Globus pallidus (tissue), 1 donor: ENCODE data around the gene KL.

ENCODE experiments used
- DNase-seq: peaks from one replicate; pipeline ENCODE4 v3.0.0-alpha.2; 2015; ENCODE audit warnings: low spot score

The KL gene

DNA sequence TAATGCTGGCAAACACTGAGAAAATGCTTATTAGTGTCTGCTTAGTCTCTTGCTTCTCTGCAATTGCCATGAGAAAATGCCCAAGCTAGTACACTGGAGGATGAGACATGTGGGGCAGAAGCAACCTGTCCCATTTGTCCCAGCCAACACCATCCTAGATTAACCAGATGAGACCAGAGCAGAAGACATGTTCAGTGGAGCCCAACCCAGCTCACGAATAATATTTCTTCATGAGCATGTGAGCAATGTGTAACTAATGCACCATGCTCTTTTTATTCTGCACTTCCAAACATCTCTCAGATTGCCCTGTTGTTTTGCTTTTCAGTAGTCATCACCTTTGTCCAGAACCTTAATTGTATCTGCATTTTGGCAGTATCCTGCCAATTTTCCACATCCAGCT is 21.4 kb downstream of the KL start:
- no peak for DNase-seq

DNA sequence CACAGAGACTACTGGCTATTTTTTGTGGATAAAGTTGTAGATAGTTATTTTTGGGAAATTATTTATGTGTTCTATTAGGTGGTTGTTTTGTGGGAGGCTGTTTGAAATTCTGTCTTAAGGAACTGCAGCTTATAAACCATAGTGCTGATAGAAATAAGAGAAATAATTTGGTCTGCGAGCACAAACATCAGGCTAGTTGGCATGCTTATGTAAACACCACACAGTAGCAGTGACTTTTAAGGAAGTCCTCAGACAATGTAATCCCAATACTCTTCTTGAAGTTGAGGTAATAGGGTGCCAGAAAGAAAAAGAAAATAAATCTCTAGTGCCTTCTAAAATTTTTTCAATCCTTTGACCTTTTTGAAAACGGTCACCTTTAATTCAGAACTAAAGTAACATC is 23.9 kb downstream of the KL start:
- DNase-seq: no peak

DNA sequence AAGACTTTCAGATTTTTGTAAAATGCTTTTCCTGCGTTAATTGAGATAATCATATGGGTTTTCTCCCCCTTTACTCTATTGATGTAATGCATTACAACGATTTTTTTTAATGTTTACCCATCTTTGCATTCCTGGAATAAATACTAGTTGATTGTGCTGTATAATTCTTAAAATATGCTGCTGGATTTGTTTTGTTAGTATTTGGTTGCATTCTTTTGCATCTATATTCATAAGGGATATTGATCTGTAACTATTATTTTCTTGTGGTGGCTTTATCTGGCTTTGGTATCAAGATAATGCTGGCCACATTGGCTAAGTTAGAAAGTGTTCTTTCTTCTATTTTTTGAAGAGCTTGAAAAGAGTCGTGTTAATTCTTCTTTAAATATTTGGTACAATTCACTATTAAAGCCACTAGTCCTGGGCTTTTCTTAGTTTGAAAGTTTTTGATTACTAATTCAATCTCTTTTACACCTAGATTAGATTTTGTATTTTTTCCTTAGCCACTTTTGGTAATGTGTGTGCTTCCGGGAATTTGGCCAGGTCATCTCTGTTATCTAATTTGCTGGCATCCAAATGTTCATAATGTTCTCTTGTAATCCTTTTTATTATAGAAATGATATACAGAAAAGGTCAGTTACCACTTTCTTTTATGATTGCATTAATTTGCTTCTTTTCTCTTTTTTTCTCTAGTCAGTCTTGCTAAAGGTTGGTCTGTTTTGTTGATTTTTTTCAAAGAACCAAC is 29.8 kb downstream of the KL start:
- DNase-seq: no peak

DNA sequence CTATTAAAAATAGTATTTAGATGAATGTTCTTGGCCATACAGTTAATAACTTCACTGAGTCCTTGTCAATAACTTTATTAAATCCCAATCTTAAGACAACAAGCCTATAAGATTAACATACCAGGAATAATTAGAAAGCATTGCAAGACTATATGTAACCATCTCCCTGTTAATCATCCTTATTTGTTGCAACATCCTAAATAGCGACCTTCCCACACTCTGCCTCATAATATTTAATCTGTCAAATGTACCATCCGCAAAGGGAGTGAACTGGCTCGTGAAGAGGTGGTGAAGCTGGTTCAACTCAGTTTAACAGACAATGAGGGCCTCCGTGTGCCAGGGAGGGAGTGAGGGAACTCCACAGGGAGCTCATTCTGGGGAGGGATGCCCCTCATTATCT is 33.9 kb downstream of the KL start:
- no peak for DNase-seq

DNA sequence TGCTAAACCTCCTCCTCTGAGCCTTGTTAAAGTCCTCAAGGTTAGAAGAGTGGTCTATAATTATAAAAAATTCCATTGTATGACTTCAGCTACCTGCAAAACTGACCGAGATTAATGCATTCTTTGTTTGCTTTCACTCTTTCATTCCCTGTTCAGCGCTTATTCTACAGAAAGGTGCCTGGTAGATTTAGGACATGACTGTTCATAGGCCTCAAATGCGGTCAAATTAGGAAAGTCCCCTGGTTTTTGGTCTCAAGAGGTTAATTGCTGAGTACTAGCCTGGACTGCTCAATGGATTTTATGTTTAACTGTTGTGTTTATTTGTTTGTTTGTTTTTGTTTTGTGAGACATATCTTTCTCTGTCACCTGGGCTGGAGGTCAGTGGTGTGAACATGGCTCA is 35.4 kb downstream of the KL start:
- no peak for DNase-seq

- DNase-seq: peak; percentile 37
Observed at GRCh38 chr13:33052506-33053280, 36.5 kb downstream of the KL start.

- no peak for DNase-seq
Observed at GRCh38 chr13:33053397-33054066, 37.3 kb downstream of the KL start.

DNA sequence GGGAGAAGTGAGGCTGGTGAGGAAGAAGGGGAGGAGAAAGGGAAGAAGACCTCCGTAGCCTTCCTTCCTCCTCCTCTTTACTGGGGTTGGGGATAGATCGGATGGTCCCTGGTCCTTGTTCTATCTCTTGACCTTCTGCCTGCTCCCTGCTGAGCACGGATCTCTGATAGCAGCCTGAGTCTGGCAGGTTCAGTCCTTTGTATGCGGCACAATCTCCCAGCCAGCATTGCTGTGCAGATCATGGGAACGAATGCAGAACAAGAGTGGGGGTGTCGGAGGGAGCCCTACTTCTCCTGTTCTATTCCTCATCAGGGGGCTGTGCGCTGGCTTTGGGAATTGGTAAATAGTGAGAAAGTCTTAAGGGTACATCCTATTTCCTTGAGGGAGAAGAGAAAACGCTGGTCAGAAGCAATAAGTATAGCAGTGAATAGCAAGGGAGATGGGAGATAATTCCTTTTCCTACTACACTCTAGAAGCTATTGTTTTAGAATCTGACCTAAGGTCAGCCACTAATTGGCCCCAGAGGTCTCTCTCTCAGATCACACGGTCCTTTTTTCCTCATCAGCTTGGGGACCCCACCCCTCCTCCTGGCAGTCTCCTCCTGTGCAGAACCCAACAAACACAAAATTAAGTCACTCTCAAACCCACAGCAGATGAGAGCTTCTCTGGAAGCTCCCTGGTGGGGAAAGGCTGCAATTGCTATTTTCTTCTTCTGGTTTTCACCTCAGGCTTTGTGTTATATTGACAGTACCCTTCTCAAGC is 41.0 kb downstream of the KL start:
- no peak for DNase-seq

- no peak for DNase-seq
Observed at GRCh38 chr13:33058776-33059327, 42.6 kb downstream of the KL start.

DNA sequence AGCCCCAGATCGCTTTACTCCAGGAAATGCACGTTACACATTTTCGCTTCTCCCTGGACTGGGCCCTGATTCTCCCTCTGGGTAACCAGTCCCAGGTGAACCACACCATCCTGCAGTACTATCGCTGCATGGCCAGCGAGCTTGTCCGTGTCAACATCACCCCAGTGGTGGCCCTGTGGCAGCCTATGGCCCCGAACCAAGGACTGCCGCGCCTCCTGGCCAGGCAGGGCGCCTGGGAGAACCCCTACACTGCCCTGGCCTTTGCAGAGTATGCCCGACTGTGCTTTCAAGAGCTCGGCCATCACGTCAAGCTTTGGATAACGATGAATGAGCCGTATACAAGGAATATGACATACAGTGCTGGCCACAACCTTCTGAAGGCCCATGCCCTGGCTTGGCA is 44.6 kb downstream of the KL start:
- no peak for DNase-seq

DNA sequence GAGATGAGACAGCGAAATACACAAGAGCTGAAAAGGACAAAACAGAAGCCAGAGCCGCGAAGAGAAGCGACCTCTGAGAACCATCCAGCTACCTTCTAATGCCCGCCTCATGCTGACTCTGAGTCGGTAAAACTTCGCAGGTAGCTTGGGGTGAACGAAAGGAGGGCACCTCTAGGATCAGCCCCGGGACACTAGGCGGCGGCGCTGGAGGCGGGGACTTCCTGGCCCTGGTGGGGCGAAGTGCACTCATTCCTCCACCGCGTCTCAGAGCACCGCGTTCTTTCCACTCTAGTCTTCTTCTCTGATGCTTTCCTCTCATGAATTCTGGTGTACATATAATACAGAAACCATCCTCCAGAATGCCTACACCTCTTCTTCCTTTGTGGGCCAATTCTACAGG is 50.1 kb downstream of the KL start:
- DNase-seq: no peak

DNA sequence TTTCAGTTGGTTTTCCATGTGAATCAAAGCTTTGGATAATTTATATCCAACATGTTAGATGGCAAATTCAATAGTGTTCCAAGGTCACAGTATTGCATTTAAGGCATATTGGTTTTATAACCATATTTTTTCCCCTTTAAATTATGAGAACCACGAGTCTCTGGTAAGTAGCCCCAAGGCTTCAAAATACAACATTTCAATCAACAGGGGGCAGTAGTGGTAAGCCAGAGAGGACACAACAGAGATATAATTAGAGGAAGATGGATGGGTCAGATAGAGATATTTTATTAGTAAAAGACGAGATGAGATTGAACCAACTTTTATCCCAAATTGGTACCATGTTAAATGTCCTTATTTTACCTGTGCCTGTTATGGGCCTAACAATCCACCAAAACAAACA is 53.1 kb downstream of the KL start:
- DNase-seq: peak; percentile 48

DNA sequence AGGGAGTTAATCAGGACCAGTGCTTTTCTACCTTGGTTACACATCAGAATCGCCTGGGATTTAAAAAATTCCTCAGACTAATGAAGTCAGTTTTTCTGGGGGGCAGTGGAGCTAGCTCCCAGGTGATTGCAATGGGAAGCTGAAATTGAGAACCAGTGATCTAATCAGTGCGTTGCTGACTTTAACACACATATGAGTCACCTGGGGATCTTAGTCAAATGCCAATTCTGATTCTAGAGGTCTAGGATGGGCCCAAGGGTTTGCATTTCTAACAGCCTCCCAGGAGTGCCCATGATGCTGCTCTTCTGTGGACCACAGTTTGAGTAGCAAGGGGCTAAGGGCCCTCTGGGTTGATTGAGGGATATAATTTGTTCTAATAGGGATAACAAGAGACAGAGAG is 54.5 kb downstream of the KL start:
- DNase-seq: no peak

GRCh38 chr13:33072282-33072681 is 56.1 kb downstream of the KL start:
- DNase-seq: peak; percentile 78

DNA sequence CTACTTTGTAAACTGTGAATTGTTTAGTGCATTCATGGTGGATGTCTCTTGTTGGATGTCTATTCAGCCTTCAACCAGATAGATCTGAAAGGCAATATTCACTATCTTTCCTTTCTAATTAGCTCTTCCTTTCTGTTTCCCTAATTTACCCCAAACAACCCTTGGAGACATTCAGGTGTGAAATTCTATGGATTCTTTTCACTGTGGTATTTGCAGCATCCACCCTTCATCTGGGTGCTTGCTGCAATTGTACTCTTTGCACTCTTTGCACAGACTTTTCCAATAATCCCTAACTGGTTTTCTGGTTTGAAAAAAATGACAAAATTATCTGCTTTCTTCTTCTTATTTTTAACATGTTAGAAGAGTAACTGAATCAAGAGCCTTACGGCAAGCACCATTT is 56.5 kb downstream of the KL start:
- no peak for DNase-seq

DNA sequence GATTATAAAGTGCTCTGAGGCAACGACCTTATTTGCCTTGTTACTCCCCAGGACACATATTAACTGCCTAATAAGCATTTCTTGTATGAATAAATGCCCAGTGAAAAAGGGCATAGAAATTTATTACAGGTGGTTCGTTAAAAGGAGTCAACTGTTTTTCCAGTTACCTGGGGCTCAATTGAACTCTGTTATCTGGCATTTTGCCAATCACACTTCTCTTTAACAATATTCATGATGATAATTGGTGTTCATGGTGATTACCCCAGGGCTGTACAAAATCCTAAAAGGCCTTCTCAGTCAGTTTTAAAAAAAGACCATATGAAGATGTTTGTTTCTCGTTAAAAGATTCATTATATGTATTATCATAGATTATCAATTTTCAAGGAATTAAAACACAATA is 57.1 kb downstream of the KL start:
- DNase-seq: no peak

DNA sequence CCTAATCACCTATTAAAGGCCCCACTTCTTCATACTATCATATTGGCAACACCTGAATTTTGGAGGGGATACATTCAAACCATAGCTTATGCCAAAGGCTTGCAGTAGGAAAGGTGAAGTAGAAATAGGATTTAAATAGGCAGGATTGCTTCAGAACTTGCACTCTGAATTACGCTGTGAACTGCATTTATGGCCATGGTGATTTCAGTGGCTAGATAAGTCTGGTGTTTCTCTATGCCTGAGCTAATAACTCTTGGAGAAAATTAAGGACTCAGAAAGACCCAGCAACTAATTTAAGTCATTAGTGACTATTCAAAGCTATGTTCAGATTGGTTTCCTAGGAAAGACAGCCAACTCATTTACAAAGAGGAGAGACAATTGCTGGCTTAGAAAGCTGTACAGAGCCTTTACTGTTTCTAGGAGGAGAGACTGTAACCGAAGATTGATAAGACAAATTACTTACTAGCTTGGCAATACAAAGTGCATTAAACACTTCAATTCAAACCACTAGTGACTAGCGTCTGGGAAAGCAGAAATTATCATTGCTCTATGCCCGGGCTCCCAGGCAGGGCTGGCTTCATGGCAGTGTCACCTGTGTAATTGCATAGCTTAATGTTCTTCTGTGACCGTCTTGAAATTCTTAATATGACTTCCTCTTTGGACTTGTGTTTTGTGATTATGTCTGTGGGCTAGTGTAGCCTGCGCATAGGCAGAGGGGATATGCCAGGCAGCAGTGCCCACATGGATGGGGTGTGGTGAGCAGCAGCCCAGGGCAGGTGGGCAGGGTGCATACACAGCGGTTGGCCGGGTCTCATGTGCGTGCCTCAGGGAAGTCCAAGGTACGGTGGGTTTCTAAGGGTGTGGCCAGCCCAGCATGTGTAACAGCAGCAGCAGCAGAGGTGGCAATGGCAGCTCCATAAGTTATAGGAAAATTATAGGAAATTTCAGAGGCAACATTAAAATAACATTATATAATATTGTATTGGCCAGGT is 60.1 kb downstream of the KL start:
- DNase-seq: peak; percentile 42

DNA sequence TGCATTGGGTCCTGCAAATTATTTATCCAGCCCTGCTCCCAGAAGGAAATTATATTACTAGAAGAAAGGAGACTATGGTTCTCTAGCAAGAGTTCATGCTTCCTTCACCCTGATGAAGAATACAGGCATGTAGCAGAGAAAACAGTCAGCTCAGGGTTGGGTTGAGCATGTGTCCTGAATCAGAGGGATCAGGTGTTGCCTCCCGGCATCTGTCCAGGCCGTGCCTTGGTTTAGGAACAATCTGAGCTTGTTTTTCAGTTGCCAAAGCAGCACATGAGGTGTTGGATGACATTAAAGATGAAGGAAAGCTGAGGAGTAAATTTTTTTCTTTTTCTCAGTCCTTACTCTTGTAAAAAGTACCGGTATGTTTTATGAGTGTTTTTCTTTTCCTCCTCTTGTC is 62.0 kb downstream of the KL start:
- no peak for DNase-seq

- no peak for DNase-seq
Observed at GRCh38 chr13:33079960-33080359, 63.7 kb downstream of the KL start.

DNA sequence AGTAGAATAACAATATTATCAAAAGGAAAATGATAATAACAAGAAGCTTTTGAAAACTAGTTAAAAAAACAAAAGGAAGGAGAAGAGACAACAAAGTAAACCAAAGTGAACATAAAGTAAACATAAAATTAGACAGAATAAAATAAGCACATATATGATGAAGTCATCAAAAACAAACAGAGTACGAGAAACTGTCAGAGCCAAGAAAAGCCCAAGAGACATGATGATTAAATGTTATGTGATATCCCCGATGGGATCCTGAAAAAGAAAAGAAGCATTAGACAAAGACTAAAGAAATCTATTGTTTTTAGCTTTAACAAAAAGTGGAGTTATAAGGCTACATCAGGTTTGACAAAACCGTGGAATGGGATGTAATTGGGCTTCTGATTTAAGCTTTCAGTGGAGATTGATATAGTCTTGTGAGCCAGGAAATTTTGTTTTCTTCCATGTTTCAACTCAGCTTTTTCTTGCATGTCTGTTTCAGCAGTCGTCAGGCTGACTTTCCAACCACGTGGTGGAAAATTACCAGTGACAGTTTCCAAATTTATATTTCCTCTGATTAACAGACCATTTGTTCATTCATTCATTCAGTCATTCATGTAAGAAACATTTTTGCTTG is 64.9 kb downstream of the KL start:
- no peak for DNase-seq
